Peyer's patch (tissue), 4 donors: ENCODE data around the gene FRS3. TPM values are rescaled to one million over a fixed set of nuclear protein-coding genes. Genes with fewer than 3 reads are reported as not detected.
A peak's percentile ranks its signal among the peaks of the same experiment; 100 is the strongest.

Experiments
- DNase-seq, 3 donors: peaks; one replicate each; pipeline ENCODE4 v3.0.0-alpha.2; 2017 to 2019
- H3K27ac ChIP-seq, 4 donors: fragments of 200-600 bp; sonication (generic); one replicate each; pipeline ENCODE4 v1.5.1; 2016 to 2019
- H3K27me3 ChIP-seq, 2 donors: fragments of 200-600 bp; sonication (generic); one replicate each; pipeline ENCODE4 v1.5.1; 2019
- H3K36me3 ChIP-seq, 3 donors: fragments of 200-600 bp; sonication (generic); one replicate each; pipeline ENCODE4 v1.5.1; 2016 to 2019
- H3K4me1 ChIP-seq, 4 donors: fragments of 200-600 bp; sonication (generic); one replicate each; pipeline ENCODE4 v1.5.1; 2016 to 2019
- H3K4me3 ChIP-seq, 4 donors: fragments of 200-600 bp; sonication (generic); 1 replicate in 3 of 4; 2 replicates in 1 of 4; pipeline ENCODE4 v1.5.1; 2016 to 2019; ENCODE audit warnings: mild to moderate bottlenecking in 1 of 4
- H3K9me3 ChIP-seq, 4 donors: fragments of 200-600 bp; sonication (generic); one replicate each; pipeline ENCODE4 v1.5.1; 2016 to 2019; ENCODE audit warnings: mild to moderate bottlenecking in 1 of 4
- CTCF ChIP-seq, 6 experiments: fragments of 450-650 bp in 4 of 6; fragments of 200-600 bp in 2 of 6; sonication (generic) in 1 of 6; IDR thresholded peaks; one replicate each; pipeline ENCODE4 v1.5.1; 2017 to 2019; ENCODE audit warnings: antibody characterized with exemption in 6 of 6, mild to moderate bottlenecking in 3 of 6, moderate library complexity in 1 of 6
- POLR2A ChIP-seq, 2 donors: fragments of 450-650 bp; IDR thresholded peaks; one replicate each; pipeline ENCODE4 v1.5.1; 2017; ENCODE audit warnings: antibody characterized with exemption in 2 of 2, mild to moderate bottlenecking in 2 of 2, moderate library complexity in 2 of 2
- total RNA-seq, 4 donors: library from RNA; depleted of rRNA; stranded (reverse); fragments of >200 nt; gene quantifications; one replicate each; pipeline ENCODE4 v1.1.0, GENCODE V29; 2016

The FRS3 gene
- total RNA-seq, 4 donors from 2014 or later = 3.5 to 8.3 (median 6.5) TPM

GRCh38 chr6:41735427-41736185 is 44.1 kb downstream of the FRS3 start, which contains the start of gene TFEB:
Gene TFEB, minus strand, starts transcription at chr6:41735608. Its CDS starts 44,395 bp downstream, at chr6:41691213.
- no peaks in the 10 kb centered on the region for H3K36me3 ChIP-seq
- H3K4me1 ChIP-seq = peaks cover 0 to 26% (median 9%) of the 10 kb centered on the region in 4 donors
- TF ChIP-seq CTCF (IDR thresholded peaks at IDR 0.05) (peak; percentile 88 to 99 (median 98)), POLR2A (IDR thresholded peaks at IDR 0.05) (peak; percentile 40 to 82)
- peak within 1 kb of the TSS; percentile 74 to 98 (median 90) for H3K4me3 ChIP-seq
- no peaks in the 10 kb centered on the region for H3K27me3 ChIP-seq
- no peaks in the 10 kb centered on the region for H3K9me3 ChIP-seq
- peak within 1 kb of the TSS; percentile 94 to 99 (median 98) for H3K27ac ChIP-seq
- peak; percentile 95 to 98 (median 98) for DNase-seq

DNA sequence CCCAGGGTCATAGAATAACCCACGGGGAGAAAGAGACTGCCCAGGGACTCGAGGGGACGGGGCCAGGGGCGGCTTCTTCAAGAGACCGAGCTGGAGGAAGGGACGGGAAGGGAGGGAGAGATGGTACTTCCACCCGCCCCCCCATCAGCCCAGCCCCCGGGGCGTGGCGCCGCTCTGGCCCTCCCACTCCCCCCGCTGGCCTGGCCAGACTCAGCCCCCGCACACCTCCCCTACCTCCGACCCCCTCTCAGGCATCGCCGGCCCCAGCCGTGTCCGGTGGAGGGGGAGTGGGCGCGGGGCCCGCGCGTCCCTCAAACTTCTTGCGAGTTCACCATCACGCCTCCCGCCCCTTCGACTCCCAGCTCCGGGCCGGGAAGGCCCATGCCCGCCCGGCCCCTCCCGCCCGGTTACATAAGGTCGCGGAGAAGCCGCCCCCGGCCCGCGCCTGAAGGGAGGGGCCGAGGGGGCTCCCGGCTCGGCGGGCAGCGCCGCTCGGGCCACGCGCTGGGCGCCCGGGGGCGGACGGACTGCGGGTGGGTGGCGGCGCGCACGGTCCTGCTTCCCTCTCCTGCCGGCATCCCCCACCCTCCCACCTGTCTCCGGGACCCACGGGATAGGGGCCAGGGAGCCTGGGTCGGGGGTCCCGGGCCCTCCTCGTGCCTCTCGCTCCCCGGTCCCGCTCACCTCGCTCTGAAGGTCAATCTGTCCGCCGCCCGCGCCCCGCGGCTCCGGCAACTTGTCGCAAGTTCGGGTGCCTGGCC is 44.9 kb downstream of the FRS3 start:
- no peak for TF ChIP-seq POLR2A (IDR thresholded peaks at IDR 0.05)
- TF ChIP-seq CTCF (IDR thresholded peaks at IDR 0.05) = no peak
- H3K36me3 ChIP-seq = no peaks in the 10 kb centered on the region
- peak; percentile 85 to 94 (median 86) for DNase-seq
- peak overlapping the region; percentile 74 to 98 (median 90) for H3K4me3 ChIP-seq
- H3K9me3 ChIP-seq = no peaks in the 10 kb centered on the region
- H3K27me3 ChIP-seq = no peaks in the 10 kb centered on the region
- peaks cover 0 to 26% (median 9%) of the 10 kb centered on the region in 4 donors for H3K4me1 ChIP-seq
- H3K27ac ChIP-seq = peak overlapping the region; percentile 94 to 99 (median 98)

DNA sequence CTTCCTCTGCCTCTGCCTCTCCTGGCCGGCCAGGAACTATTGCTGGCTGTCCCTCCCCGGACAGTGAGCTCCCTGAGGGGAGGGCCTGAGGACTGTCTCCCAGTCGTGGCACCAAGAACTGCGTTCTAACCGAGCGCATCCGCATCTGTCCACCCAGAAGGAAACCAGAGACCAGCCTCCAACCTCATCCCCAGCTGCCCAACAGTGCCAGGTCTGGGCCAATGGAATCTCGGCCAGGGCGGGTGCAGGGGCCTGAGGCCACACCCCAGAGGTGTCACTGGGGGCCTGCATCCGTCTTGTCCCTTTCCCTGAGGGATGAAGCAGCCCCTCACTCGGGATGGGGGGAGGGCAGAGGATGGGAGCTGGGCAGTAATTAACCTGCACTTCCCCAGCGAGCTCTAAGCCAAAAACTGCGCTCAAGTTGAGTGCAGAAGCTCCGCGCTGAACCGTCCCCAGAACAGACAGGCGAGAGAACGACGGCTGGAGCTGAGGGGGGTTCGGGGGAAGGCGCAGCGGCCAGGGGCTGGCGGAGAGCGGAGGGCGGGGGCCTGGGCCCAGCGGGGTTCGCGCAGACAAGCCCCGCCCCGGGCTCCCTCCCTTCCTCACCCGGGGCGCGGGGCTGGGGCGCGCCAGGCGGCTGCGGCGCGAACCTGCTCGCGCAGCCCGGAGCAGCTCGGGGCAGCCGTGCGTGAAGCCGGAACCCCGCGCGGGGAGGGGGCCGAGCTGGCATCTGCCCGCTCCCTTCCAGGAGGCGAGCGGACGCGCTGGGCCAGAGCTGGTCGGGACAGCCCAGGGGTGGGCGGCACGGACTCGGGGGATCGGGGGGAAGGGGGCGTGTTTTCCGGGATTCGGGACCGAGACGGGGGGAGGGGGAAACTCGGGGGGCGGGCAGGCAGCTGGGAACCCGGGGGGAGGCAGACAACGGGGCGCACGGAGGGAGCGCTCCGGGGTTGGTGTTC is 45.7 kb downstream of the FRS3 start:
- Histone ChIP-seq H3K27me3 (no peaks in the 10 kb centered on the region), H3K9me3 (no peaks in the 10 kb centered on the region), H3K27ac (peak overlapping the region; percentile 94 to 99 (median 98)), H3K4me1 (peaks cover 3 to 33% (median 9%) of the 10 kb centered on the region in 4 donors), H3K4me3 (peak overlapping the region; percentile 74 to 98 (median 90)), H3K36me3 (no peaks in the 10 kb centered on the region)
- peak; percentile 81 to 91 (median 87) for DNase-seq
- peak in 1 of 2 donors; percentile 21 for TF ChIP-seq POLR2A (IDR thresholded peaks at IDR 0.05)
- peak in 2 of 6 experiments; percentile 14 for TF ChIP-seq CTCF (IDR thresholded peaks at IDR 0.05)

- H3K9me3 ChIP-seq = no peaks in the 10 kb centered on the region
- no peak for DNase-seq
- H3K4me3 ChIP-seq = peak overlapping the region; percentile 74 to 98 (median 90)
- H3K4me1 ChIP-seq = peaks cover 4 to 40% (median 9%) of the 10 kb centered on the region in 4 donors
- TF ChIP-seq POLR2A (IDR thresholded peaks at IDR 0.05) = no peak
- no peak for TF ChIP-seq CTCF (IDR thresholded peaks at IDR 0.05)
- H3K27ac ChIP-seq = peak overlapping the region; percentile 94 to 99 (median 98)
- H3K36me3 ChIP-seq = no peaks in the 10 kb centered on the region
- H3K27me3 ChIP-seq = no peaks in the 10 kb centered on the region
Measured at GRCh38 chr6:41733360-41733706, 46.4 kb downstream of the FRS3 start.
